ENCODE results near the gene PPP2R5D.

PPP2R5D gene

GRCh38 chr6:43029120-43029519, 44.8 kb downstream of the PPP2R5D start:
- Histone ChIP-seq H2AFZ (ENCODE audit: low read length) (no peak overlapping the region), H3K9ac (ENCODE audit: low read length) (no peak overlapping the region), H4K20me1 (ENCODE audit: insufficient read depth, low read length) (no peaks in the 10 kb centered on the region), H3K79me2 (ENCODE audit: insufficient read depth, low read length) (no peaks in the 10 kb centered on the region), H3K27ac (ENCODE audit: low read depth, low read length, poor library complexity, severe bottlenecking) (no peak overlapping the region), H3K4me3 (ENCODE audit: low read depth, low read length, poor library complexity, severe bottlenecking) (no peak overlapping the region), H3K9me2 (ENCODE audit: low read depth, low read length) (no peaks in the 10 kb centered on the region), H3K4me2 (ENCODE audit: low read length) (no peak overlapping the region), H3K36me3 (ENCODE audit: insufficient read depth, low read length) (peaks cover 89% of the 10 kb centered on the region), H3F3A (ENCODE audit: insufficient read depth, low read length) (no peaks in the 10 kb centered on the region), H3K27me3 (ENCODE audit: insufficient read depth, low read length) (no peaks in the 10 kb centered on the region), H3K4me1 (ENCODE audit: insufficient read depth, low read length, severe bottlenecking) (no peaks in the 10 kb centered on the region), H3K9me3 (ENCODE audit: low read length) (no peaks in the 10 kb centered on the region)
- TF ChIP-seq CTCF (IDR thresholded peaks at IDR 0.05; ENCODE audit: low read length) (no peak), EZH2 (IDR thresholded peaks at IDR 0.05; ENCODE audit: borderline replicate concordance, low read length) (no peak)

- Histone ChIP-seq H3K27me3 (ENCODE audit: insufficient read depth, low read length) (no peaks in the 10 kb centered on the region), H3K4me1 (ENCODE audit: insufficient read depth, low read length, severe bottlenecking) (no peaks in the 10 kb centered on the region), H3K9ac (ENCODE audit: low read length) (no peak overlapping the region), H3K36me3 (ENCODE audit: insufficient read depth, low read length) (peaks cover 74% of the 10 kb centered on the region), H3F3A (ENCODE audit: insufficient read depth, low read length) (no peaks in the 10 kb centered on the region), H3K4me3 (ENCODE audit: low read depth, low read length, poor library complexity, severe bottlenecking) (no peak overlapping the region), H3K79me2 (ENCODE audit: insufficient read depth, low read length) (no peaks in the 10 kb centered on the region), H3K27ac (ENCODE audit: low read depth, low read length, poor library complexity, severe bottlenecking) (no peak overlapping the region), H4K20me1 (ENCODE audit: insufficient read depth, low read length) (no peaks in the 10 kb centered on the region), H3K9me2 (ENCODE audit: low read depth, low read length) (no peaks in the 10 kb centered on the region), H2AFZ (ENCODE audit: low read length) (no peak overlapping the region), H3K4me2 (ENCODE audit: low read length) (no peak overlapping the region), H3K9me3 (ENCODE audit: low read length) (no peaks in the 10 kb centered on the region)
- TF ChIP-seq EZH2 (IDR thresholded peaks at IDR 0.05; ENCODE audit: borderline replicate concordance, low read length) (no peak), CTCF (IDR thresholded peaks at IDR 0.05; ENCODE audit: low read length) (no peak)
Observed at GRCh38 chr6:43032326-43032725, 48.0 kb downstream of the PPP2R5D start.

GRCh38 chr6:43033496-43034189, 49.3 kb downstream of the PPP2R5D start:
- H2AFZ ChIP-seq (ENCODE audit: low read length) = no peak overlapping the region
- no peaks in the 10 kb centered on the region for H3K9me3 ChIP-seq (ENCODE audit: low read length)
- no peak overlapping the region for H3K4me2 ChIP-seq (ENCODE audit: low read length)
- no peaks in the 10 kb centered on the region for H3K79me2 ChIP-seq (ENCODE audit: insufficient read depth, low read length)
- H3K9ac ChIP-seq (ENCODE audit: low read length) = no peak overlapping the region
- no peak for TF ChIP-seq EZH2 (IDR thresholded peaks at IDR 0.05; ENCODE audit: borderline replicate concordance, low read length)
- no peak for TF ChIP-seq CTCF (IDR thresholded peaks at IDR 0.05; ENCODE audit: low read length)
- no peaks in the 10 kb centered on the region for H4K20me1 ChIP-seq (ENCODE audit: insufficient read depth, low read length)
- H3K4me3 ChIP-seq (ENCODE audit: low read depth, low read length, poor library complexity, severe bottlenecking) = no peak overlapping the region
- H3K27me3 ChIP-seq (ENCODE audit: insufficient read depth, low read length) = no peaks in the 10 kb centered on the region
- H3F3A ChIP-seq (ENCODE audit: insufficient read depth, low read length) = no peaks in the 10 kb centered on the region
- no peaks in the 10 kb centered on the region for H3K9me2 ChIP-seq (ENCODE audit: low read depth, low read length)
- H3K4me1 ChIP-seq (ENCODE audit: insufficient read depth, low read length, severe bottlenecking) = no peaks in the 10 kb centered on the region
- peaks cover 75% of the 10 kb centered on the region for H3K36me3 ChIP-seq (ENCODE audit: insufficient read depth, low read length)
- H3K27ac ChIP-seq (ENCODE audit: low read depth, low read length, poor library complexity, severe bottlenecking) = no peak overlapping the region

All from OCI-LY1 (cell line).